ENCODE results near the gene ITGB6.

ITGB6 gene

DNA sequence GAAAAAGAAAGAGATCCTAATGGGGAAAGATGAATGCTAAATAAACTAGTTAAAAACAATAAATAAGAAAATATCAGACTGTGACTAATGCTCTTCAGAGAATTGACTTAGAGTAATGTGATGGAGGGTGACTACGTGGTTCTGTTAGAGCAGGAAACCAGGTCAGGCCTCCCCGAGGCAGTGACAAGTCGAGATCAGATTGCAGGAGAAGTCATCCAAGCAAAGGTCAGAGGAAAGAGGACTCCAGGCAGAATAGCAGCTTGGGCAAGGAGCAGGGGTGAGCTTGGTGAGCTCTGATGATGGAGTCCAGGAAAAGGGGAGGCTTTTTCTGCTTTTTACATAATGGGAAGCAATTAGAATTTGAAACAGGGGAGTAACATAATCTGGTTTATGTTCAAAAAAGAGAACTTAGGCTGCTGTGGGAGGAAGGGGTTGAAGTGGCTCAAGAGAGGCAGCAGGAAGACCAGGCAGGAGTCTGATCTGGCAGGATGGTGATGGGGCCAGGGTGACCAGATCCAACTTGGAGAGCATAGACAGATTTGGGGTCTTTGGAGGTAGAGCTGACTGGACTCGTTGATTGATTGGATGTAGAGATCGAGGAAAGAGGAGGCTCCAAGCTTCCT is 27.3 kb upstream of the ITGB6 start:
- Histone ChIP-seq H3K27me3 (ENCODE audit: control insufficient read depth in 1 of 2, insufficient read depth in 1 of 2, low read length in 2 of 2) (no peaks in the 10 kb centered on the region), H3K18ac (ENCODE audit: low read depth in 1 of 2, low read length in 2 of 2) (peak overlapping the region in 1 of 2 experiments; percentile 71), H2BK12ac (ENCODE audit: low read length in 2 of 2) (peak overlapping the region; percentile 31 to 94), H2BK15ac (ENCODE audit: low read depth, poor library complexity, severe bottlenecking) (no peak overlapping the region), H3K4me3 (ENCODE audit: insufficient read depth in 1 of 2, low read depth in 1 of 2, low read length in 2 of 2) (no peak overlapping the region), H3K14ac (ENCODE audit: low read length in 2 of 2) (no peak overlapping the region), H3K27ac (ENCODE audit: low read length, poor library complexity, severe bottlenecking) (peak overlapping the region; percentile 97), H4K91ac (ENCODE audit: low read length) (no peak overlapping the region), H3K9ac (ENCODE audit: low read length) (no peak overlapping the region), H3K9me3 (ENCODE audit: control insufficient read depth, low read length) (no peaks in the 10 kb centered on the region), H2BK5ac (ENCODE audit: low read depth, low read length, poor library complexity, severe bottlenecking) (peak overlapping the region; percentile 75), H4K8ac (ENCODE audit: low read length) (no peak overlapping the region), H3K36me3 (ENCODE audit: control insufficient read depth in 1 of 2, insufficient read depth in 2 of 2, low read depth in 1 of 2, low read length in 2 of 2) (peaks cover 0 to 3% of the 10 kb centered on the region in 2 experiments), H2AFZ (ENCODE audit: low read depth, low read length) (no peak overlapping the region), H3K4me1 (ENCODE audit: control insufficient read depth, insufficient read depth, low read depth, low read length) (peaks cover 27% of the 10 kb centered on the region), H2BK120ac (ENCODE audit: low read depth, low read length) (peak overlapping the region; percentile 4), H3K4me2 (ENCODE audit: low read length, poor library complexity, severe bottlenecking) (no peak overlapping the region), H3K23ac (ENCODE audit: low read length in 2 of 2) (peak overlapping the region in 1 of 2 experiments; percentile 77), H3K4ac (ENCODE audit: low read depth in 1 of 2, low read length in 2 of 2) (peak overlapping the region in 1 of 2 experiments; percentile 93), H3K79me1 (replicated peaks; ENCODE audit: low read length, poor library complexity, severe bottlenecking) (peaks cover 14% of the 10 kb centered on the region), H2AK5ac (ENCODE audit: low read length, severe bottlenecking) (peak overlapping the region; percentile 88)
- DNase-seq, result peak; percentile 71
- WGBS, result 37% methylated on average over 5 of the region's 5 CpGs

DNA sequence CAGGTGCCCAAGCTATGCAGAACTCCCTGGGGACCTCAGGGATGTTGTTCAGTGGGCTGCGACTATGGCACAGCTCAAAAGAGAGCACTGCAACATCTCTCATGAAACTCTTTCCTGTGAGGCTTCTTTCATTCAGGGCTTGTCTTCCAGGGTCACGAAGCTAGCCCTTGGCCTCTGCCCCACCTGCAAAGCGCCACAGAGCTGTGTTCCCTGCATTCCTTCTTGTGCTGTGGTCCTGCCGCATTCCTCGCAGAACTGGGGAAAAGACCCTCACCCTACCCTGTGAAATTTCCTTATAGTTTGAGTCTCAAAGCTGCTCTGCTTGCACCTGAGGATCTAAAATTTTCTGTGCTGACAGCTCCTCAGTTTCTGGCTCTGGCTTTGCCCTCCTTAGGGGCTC is 26.3 kb upstream of the ITGB6 start:
- Histone ChIP-seq H3K4ac (ENCODE audit: low read depth in 1 of 2, low read length in 2 of 2) (no peak overlapping the region), H4K91ac (ENCODE audit: low read length) (no peak overlapping the region), H3K4me2 (ENCODE audit: low read length, poor library complexity, severe bottlenecking) (no peak overlapping the region), H3K36me3 (ENCODE audit: control insufficient read depth in 1 of 2, insufficient read depth in 2 of 2, low read depth in 1 of 2, low read length in 2 of 2) (peaks cover 0 to 3% of the 10 kb centered on the region in 2 experiments), H3K4me1 (ENCODE audit: control insufficient read depth, insufficient read depth, low read depth, low read length) (peaks cover 33% of the 10 kb centered on the region), H2BK120ac (ENCODE audit: low read depth, low read length) (no peak overlapping the region), H3K4me3 (ENCODE audit: insufficient read depth in 1 of 2, low read depth in 1 of 2, low read length in 2 of 2) (no peak overlapping the region), H2BK12ac (ENCODE audit: low read length in 2 of 2) (peak overlapping the region; percentile 46 to 66), H3K9ac (ENCODE audit: low read length) (no peak overlapping the region), H4K8ac (ENCODE audit: low read length) (no peak overlapping the region), H3K9me3 (ENCODE audit: control insufficient read depth, low read length) (no peaks in the 10 kb centered on the region), H2BK15ac (ENCODE audit: low read depth, poor library complexity, severe bottlenecking) (no peak overlapping the region), H2AK5ac (ENCODE audit: low read length, severe bottlenecking) (peak overlapping the region; percentile 96), H3K27me3 (ENCODE audit: control insufficient read depth in 1 of 2, insufficient read depth in 1 of 2, low read length in 2 of 2) (no peaks in the 10 kb centered on the region), H3K14ac (ENCODE audit: low read length in 2 of 2) (peak overlapping the region in 1 of 2 experiments; percentile 31), H3K18ac (ENCODE audit: low read depth in 1 of 2, low read length in 2 of 2) (peak overlapping the region in 1 of 2 experiments; percentile 65), H3K23ac (ENCODE audit: low read length in 2 of 2) (no peak overlapping the region), H2BK5ac (ENCODE audit: low read depth, low read length, poor library complexity, severe bottlenecking) (peak overlapping the region; percentile 49), H3K79me1 (replicated peaks; ENCODE audit: low read length, poor library complexity, severe bottlenecking) (peaks cover 14% of the 10 kb centered on the region), H2AFZ (ENCODE audit: low read depth, low read length) (no peak overlapping the region), H3K27ac (ENCODE audit: low read length, poor library complexity, severe bottlenecking) (peak overlapping the region; percentile 35)
- no peak for DNase-seq
- WGBS, result 96% methylated on average over 5 of the region's 5 CpGs

DNA sequence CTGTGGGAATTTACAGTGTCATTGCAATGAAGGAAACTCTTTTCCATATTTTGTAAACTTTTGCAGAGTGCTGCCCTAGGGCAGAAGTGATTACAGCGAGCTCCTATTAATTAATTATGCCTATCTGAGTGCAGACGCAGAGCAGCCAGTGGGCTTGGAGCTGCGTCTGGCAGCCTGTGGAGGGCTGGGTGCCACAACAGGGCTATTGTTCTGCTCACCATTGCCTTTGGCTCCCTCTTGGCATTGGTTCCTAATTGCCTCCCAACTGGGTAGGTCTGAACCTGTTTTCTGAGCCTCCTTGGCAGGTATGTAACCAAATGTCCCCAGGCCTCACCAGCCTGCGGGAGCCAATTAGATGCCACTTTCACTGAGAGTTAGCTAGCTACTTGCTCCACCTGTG is 25.6 kb upstream of the ITGB6 start:
- Histone ChIP-seq H3K27ac (ENCODE audit: low read length, poor library complexity, severe bottlenecking) (peak overlapping the region; percentile 31), H3K79me1 (replicated peaks; ENCODE audit: low read length, poor library complexity, severe bottlenecking) (peaks cover 14% of the 10 kb centered on the region)
- 97% methylated on average over 4 of the region's 4 CpGs for WGBS

DNA sequence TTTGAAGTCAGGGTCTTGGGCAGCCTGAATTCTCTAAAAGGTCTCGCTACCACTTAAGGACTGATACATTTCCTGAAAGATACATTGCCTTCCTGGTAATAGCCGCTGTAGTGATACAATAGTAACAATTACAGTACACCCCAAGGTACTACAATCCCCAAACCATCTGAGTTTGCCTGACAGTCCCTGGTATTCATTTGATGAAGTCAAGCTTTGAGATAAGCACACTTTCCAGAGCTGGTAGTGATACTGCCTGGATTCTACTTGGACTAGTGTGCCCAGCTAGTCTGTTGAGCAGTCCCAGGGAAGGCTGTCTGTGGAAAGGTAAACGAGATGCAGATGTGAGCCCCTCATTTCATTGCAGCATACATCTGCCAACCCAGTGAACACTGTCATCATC is 24.4 kb upstream of the ITGB6 start:
- WGBS, result 52% methylated on average over 3 of the region's 3 CpGs
- Histone ChIP-seq H2BK15ac (ENCODE audit: low read depth, poor library complexity, severe bottlenecking) (no peak overlapping the region), H4K91ac (ENCODE audit: low read length) (no peak overlapping the region), H3K9ac (ENCODE audit: low read length) (no peak overlapping the region), H3K14ac (ENCODE audit: low read length in 2 of 2) (no peak overlapping the region), H3K27me3 (ENCODE audit: control insufficient read depth in 1 of 2, insufficient read depth in 1 of 2, low read length in 2 of 2) (no peaks in the 10 kb centered on the region), H3K4me2 (ENCODE audit: low read length, poor library complexity, severe bottlenecking) (no peak overlapping the region), H3K79me1 (replicated peaks; ENCODE audit: low read length, poor library complexity, severe bottlenecking) (peaks cover 14% of the 10 kb centered on the region), H3K18ac (ENCODE audit: low read depth in 1 of 2, low read length in 2 of 2) (peak overlapping the region in 1 of 2 experiments; percentile 61), H3K9me3 (ENCODE audit: control insufficient read depth, low read length) (no peaks in the 10 kb centered on the region), H4K8ac (ENCODE audit: low read length) (peak overlapping the region; percentile 1), H3K4me3 (ENCODE audit: insufficient read depth in 1 of 2, low read depth in 1 of 2, low read length in 2 of 2) (peak overlapping the region in 1 of 2 experiments; percentile 1), H2BK120ac (ENCODE audit: low read depth, low read length) (no peak overlapping the region), H2BK12ac (ENCODE audit: low read length in 2 of 2) (peak overlapping the region; percentile 12 to 60), H3K36me3 (ENCODE audit: control insufficient read depth in 1 of 2, insufficient read depth in 2 of 2, low read depth in 1 of 2, low read length in 2 of 2) (peaks cover 0 to 3% of the 10 kb centered on the region in 2 experiments), H3K23ac (ENCODE audit: low read length in 2 of 2) (no peak overlapping the region), H2AFZ (ENCODE audit: low read depth, low read length) (no peak overlapping the region), H2BK5ac (ENCODE audit: low read depth, low read length, poor library complexity, severe bottlenecking) (peak overlapping the region; percentile 9), H3K4ac (ENCODE audit: low read depth in 1 of 2, low read length in 2 of 2) (peak overlapping the region in 1 of 2 experiments; percentile 9), H3K27ac (ENCODE audit: low read length, poor library complexity, severe bottlenecking) (peak overlapping the region; percentile 84), H2AK5ac (ENCODE audit: low read length, severe bottlenecking) (peak overlapping the region; percentile 92), H3K4me1 (ENCODE audit: control insufficient read depth, insufficient read depth, low read depth, low read length) (peaks cover 39% of the 10 kb centered on the region)
- DNase-seq, result no peak

More for the DNA sequence above, 25.6 kb upstream of the ITGB6 start:
- H4K91ac ChIP-seq (ENCODE audit: low read length), result peak overlapping the region; percentile 84
- peak overlapping the region in 1 of 2 experiments; percentile 58 for H3K18ac ChIP-seq (ENCODE audit: low read depth in 1 of 2, low read length in 2 of 2)
- H3K9ac ChIP-seq (ENCODE audit: low read length), result no peak overlapping the region
- H3K23ac ChIP-seq (ENCODE audit: low read length in 2 of 2), result no peak overlapping the region
- peak overlapping the region; percentile 12 for H4K8ac ChIP-seq (ENCODE audit: low read length)
- peak overlapping the region; percentile 54 for H2BK15ac ChIP-seq (ENCODE audit: low read depth, poor library complexity, severe bottlenecking)
- H3K4ac ChIP-seq (ENCODE audit: low read depth in 1 of 2, low read length in 2 of 2), result no peak overlapping the region
- H3K9me3 ChIP-seq (ENCODE audit: control insufficient read depth, low read length), result no peaks in the 10 kb centered on the region
- H2AK5ac ChIP-seq (ENCODE audit: low read length, severe bottlenecking), result peak overlapping the region; percentile 86
- H3K27me3 ChIP-seq (ENCODE audit: control insufficient read depth in 1 of 2, insufficient read depth in 1 of 2, low read length in 2 of 2), result no peaks in the 10 kb centered on the region
- H3K36me3 ChIP-seq (ENCODE audit: control insufficient read depth in 1 of 2, insufficient read depth in 2 of 2, low read depth in 1 of 2, low read length in 2 of 2), result peaks cover 0 to 3% of the 10 kb centered on the region in 2 experiments
- H2BK120ac ChIP-seq (ENCODE audit: low read depth, low read length), result peak overlapping the region; percentile 37
- H2BK5ac ChIP-seq (ENCODE audit: low read depth, low read length, poor library complexity, severe bottlenecking), result peak overlapping the region; percentile 61
- H3K14ac ChIP-seq (ENCODE audit: low read length in 2 of 2), result no peak overlapping the region
- peak overlapping the region; percentile 59 to 63 for H2BK12ac ChIP-seq (ENCODE audit: low read length in 2 of 2)
- DNase-seq, result no peak
- H3K4me2 ChIP-seq (ENCODE audit: low read length, poor library complexity, severe bottlenecking), result no peak overlapping the region
- peaks cover 37% of the 10 kb centered on the region for H3K4me1 ChIP-seq (ENCODE audit: control insufficient read depth, insufficient read depth, low read depth, low read length)
- no peak overlapping the region for H3K4me3 ChIP-seq (ENCODE audit: insufficient read depth in 1 of 2, low read depth in 1 of 2, low read length in 2 of 2)
- H2AFZ ChIP-seq (ENCODE audit: low read depth, low read length), result no peak overlapping the region
